Panc1 (cell line): ENCODE data around the gene LRP1B. TPM values are rescaled to one million over a fixed set of nuclear protein-coding genes. Genes with fewer than 3 reads are reported as not detected.

ENCODE experiments used
- ATAC-seq: fragments of 200-7000 bp; cut with Tn5 transposase; 2 replicates; pipeline ENCODE4 v1.9.1; 2020; ENCODE audit warnings: mild to moderate bottlenecking, moderate library complexity
- BruUV-seq: library from RNA; stranded (reverse); fragments of 400-500 nt; replicated peaks from 2 replicates; lab custom pipeline; 2021; lab: Mats Ljungman, UMichigan
- CTCF ChIA-PET: fragments of 300-600 bp; sonication (Branson Sonifier 250); formaldehyde crosslinking; loops from one replicate; lab custom pipeline; 2022; ENCODE audit warnings: antibody characterized with exemption; lab: Charles Lee
- POLR2A ChIA-PET: fragments of 300-600 bp; sonication (Branson Sonifier 250); formaldehyde crosslinking; loops from one replicate; lab custom pipeline; 2022; ENCODE audit warnings: antibody characterized with exemption; lab: Charles Lee
- DNase-seq: peaks from one replicate; pipeline ENCODE4 v3.0.0-alpha.2; 2010; ENCODE audit warnings: low read depth, low spot score
- H3K27ac ChIP-seq: 2 replicates; pipeline ENCODE4 v1.5.1; 2011; ENCODE audit warnings: mild to moderate bottlenecking, low read length, inconsistent platforms
- H3K27me3 ChIP-seq: fragments of 200-500 bp; sonication (Bioruptor generic); 2 replicates; pipeline ENCODE4 v1.6.0; 2014; ENCODE audit warnings: low read length, inconsistent platforms; ENCODE audit not compliant: control insufficient read depth, insufficient read depth
- H3K36me3 ChIP-seq: fragments of 200-500 bp; sonication (Bioruptor generic); 2 replicates; pipeline ENCODE4 v1.5.1; 2014; ENCODE audit warnings: inconsistent platforms, mild to moderate bottlenecking, low read length, moderate library complexity; ENCODE audit not compliant: control insufficient read depth, insufficient read depth
- H3K4me1 ChIP-seq: 2 replicates; pipeline ENCODE4 v1.5.1; 2011; ENCODE audit warnings: inconsistent platforms, mild to moderate bottlenecking, low read length, moderate library complexity; ENCODE audit not compliant: control insufficient read depth, insufficient read depth
- H3K4me3 ChIP-seq, 2 experiments: 2 replicates each; pipeline ENCODE4 v1.5.1; 2011 to 2012; ENCODE audit warnings: low read depth in 2 of 2, low read length in 2 of 2, mild to moderate bottlenecking in 2 of 2, inconsistent platforms in 1 of 2, moderate library complexity in 1 of 2
- H3K9me3 ChIP-seq: fragments of 200-500 bp; sonication (Bioruptor generic); 2 replicates; pipeline ENCODE4 v1.5.1; 2014; ENCODE audit warnings: low read depth, mild to moderate bottlenecking, inconsistent platforms, low read length, moderate library complexity; ENCODE audit not compliant: control insufficient read depth, insufficient read depth
- POLR2AphosphoS5 ChIP-seq: IDR thresholded peaks from 2 replicates; pipeline ENCODE4 v1.6.1; 2012; ENCODE audit warnings: mild to moderate bottlenecking, low read depth, low read length, moderate library complexity
- SIN3A ChIP-seq: IDR thresholded peaks from 2 replicates; pipeline ENCODE4 v1.6.1; 2012; ENCODE audit warnings: low read depth, mild to moderate bottlenecking, low read length, moderate library complexity, borderline replicate concordance; ENCODE audit not compliant: insufficient read depth
- TCF7L2 ChIP-seq: IDR thresholded peaks from 2 replicates; pipeline ENCODE4 v1.6.1; 2011; ENCODE audit warnings: mild to moderate bottlenecking, low read depth, low read length, inconsistent platforms
- in situ Hi-C: cut with HindIII; loops from 2 replicates; pipeline ENCODE4 v1.10.0; 2016; ENCODE audit warnings: low sequenced_read_pairs, low pct_unique_long_range_greater_than_20kb
- intact Hi-C: fragments of 100-400 bp; cut with micrococcal nuclease; formaldehyde crosslinking; loops from one replicate; pipeline ENCODE4 v1.10.0; 2022; ENCODE audit not compliant: unreplicated experiment
- total RNA-seq: library from RNA; stranded (reverse); gene quantifications from one replicate; pipeline ENCODE4 v1.2.1, GENCODE V29; 2021; ENCODE audit not compliant: unreplicated experiment
- TF ChIP-seq, protein P1 (sequence below), 2 experiments: IDR thresholded peaks; 2 replicates each; pipeline ENCODE4 v1.6.1; 2011 to 2012; ENCODE audit warnings: low read depth in 2 of 2, control low read depth in 1 of 2, low read length in 1 of 2, mild to moderate bottlenecking in 1 of 2, moderate library complexity in 1 of 2; ENCODE audit not compliant: insufficient read depth in 1 of 2
- TF ChIP-seq, protein P2 (sequence below): fragments of 450-650 bp; IDR thresholded peaks from 2 replicates; pipeline ENCODE4 v1.5.1; 2017; ENCODE audit warnings: mild to moderate bottlenecking

LRP1B gene
- total RNA-seq, 1 experiment from 2014 or later = 0.54 TPM

DNA sequence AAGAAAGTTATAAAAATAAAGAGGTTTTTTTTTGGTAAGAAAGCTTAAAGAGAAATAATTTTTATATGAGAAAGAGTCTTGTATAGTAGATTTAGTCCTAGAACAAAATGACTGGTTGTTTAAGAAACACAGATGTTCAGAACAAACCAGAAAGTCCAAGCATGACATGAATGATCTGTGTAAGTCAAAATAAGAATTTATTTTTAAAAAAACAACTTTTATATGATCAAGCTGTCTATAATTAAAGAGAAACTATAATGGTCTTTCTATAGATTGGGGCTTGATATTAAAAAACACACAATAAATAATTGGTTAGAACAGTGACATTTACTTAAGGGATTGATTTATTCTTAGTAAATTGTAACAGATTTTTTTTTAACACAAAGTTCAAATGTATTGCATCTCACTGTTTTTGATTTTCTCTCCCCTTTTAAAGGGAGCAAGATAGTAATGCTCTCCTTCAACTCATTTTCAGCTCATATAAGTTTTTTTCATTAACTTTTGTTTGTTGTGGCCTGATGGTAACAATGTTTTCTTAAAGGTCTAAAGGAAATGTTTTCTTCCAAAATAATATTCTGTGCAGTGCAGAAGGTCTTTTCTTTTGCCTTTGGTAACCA is 1256.8 kb downstream of the LRP1B start:
- Histone ChIP-seq H3K4me3 (no peak overlapping the region), H3K36me3 (no peaks in the 10 kb centered on the region), H3K4me1 (no peaks in the 10 kb centered on the region), H3K9me3 (peaks cover 14% of the 10 kb centered on the region; the same call in 1 of the 2 replicates), H3K27ac (no peak overlapping the region), H3K27me3 (no peaks in the 10 kb centered on the region)
- in situ Hi-C loops = no loop called here
- DNase-seq = no peak
- CTCF ChIA-PET = no interaction called here
- no TSS peak for BruUV-seq
- no peak for ATAC-seq
- no peak for TF ChIP-seq POLR2AphosphoS5
- TF ChIP-seq TCF7L2 = no peak
- TF ChIP-seq, protein P1, sequence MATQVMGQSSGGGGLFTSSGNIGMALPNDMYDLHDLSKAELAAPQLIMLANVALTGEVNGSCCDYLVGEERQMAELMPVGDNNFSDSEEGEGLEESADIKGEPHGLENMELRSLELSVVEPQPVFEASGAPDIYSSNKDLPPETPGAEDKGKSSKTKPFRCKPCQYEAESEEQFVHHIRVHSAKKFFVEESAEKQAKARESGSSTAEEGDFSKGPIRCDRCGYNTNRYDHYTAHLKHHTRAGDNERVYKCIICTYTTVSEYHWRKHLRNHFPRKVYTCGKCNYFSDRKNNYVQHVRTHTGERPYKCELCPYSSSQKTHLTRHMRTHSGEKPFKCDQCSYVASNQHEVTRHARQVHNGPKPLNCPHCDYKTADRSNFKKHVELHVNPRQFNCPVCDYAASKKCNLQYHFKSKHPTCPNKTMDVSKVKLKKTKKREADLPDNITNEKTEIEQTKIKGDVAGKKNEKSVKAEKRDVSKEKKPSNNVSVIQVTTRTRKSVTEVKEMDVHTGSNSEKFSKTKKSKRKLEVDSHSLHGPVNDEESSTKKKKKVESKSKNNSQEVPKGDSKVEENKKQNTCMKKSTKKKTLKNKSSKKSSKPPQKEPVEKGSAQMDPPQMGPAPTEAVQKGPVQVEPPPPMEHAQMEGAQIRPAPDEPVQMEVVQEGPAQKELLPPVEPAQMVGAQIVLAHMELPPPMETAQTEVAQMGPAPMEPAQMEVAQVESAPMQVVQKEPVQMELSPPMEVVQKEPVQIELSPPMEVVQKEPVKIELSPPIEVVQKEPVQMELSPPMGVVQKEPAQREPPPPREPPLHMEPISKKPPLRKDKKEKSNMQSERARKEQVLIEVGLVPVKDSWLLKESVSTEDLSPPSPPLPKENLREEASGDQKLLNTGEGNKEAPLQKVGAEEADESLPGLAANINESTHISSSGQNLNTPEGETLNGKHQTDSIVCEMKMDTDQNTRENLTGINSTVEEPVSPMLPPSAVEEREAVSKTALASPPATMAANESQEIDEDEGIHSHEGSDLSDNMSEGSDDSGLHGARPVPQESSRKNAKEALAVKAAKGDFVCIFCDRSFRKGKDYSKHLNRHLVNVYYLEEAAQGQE (IDR thresholded peaks at IDR 0.05; ENCODE audit: insufficient read depth in 1 of 2, low read depth in 2 of 2, low read length in 1 of 2) = no peak
- no peak for TF ChIP-seq SIN3A
- TF ChIP-seq, protein P2, sequence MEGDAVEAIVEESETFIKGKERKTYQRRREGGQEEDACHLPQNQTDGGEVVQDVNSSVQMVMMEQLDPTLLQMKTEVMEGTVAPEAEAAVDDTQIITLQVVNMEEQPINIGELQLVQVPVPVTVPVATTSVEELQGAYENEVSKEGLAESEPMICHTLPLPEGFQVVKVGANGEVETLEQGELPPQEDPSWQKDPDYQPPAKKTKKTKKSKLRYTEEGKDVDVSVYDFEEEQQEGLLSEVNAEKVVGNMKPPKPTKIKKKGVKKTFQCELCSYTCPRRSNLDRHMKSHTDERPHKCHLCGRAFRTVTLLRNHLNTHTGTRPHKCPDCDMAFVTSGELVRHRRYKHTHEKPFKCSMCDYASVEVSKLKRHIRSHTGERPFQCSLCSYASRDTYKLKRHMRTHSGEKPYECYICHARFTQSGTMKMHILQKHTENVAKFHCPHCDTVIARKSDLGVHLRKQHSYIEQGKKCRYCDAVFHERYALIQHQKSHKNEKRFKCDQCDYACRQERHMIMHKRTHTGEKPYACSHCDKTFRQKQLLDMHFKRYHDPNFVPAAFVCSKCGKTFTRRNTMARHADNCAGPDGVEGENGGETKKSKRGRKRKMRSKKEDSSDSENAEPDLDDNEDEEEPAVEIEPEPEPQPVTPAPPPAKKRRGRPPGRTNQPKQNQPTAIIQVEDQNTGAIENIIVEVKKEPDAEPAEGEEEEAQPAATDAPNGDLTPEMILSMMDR = no peak
- intact Hi-C loops = no loop called here
- POLR2A ChIA-PET = no interaction called here

DNA sequence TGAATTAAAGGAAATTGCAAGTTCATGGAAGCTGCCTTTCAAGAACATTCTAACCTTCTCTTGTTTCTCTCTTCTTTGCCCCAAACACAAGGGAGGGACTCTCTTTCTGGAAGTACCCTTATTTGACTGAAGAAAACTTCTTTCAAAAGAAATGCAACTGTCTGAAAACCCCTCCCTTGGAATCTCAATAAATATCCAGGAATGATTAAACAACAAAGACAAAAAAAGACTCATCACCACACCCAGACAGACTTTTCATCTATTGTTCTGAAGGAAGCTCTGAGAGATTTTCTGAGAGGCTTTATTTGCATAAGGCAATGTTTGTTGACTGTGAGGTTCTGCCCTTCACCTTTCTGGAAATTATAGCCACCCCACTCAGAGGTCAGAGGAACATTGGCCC is 1260.9 kb downstream of the LRP1B start:
- Histone ChIP-seq H3K27me3 (no peaks in the 10 kb centered on the region), H3K4me1 (no peaks in the 10 kb centered on the region), H3K9me3 (peaks cover 17% of the 10 kb centered on the region; the same call in 1 of the 2 replicates), H3K4me3 (no peak overlapping the region), H3K27ac (no peak overlapping the region), H3K36me3 (no peaks in the 10 kb centered on the region)
- no TSS peak for BruUV-seq
- intact Hi-C loops (loop anchor here (10.0 kb wide), 1 partner anchor 1075 kb away; no protein-coding TSS in a partner anchor), in situ Hi-C loops (no loop called here)
- DNase-seq (no peak), ATAC-seq (no peak)
- CTCF ChIA-PET = no interaction called here
- TF ChIP-seq, protein P1 (IDR thresholded peaks at IDR 0.05; ENCODE audit: insufficient read depth in 1 of 2, low read depth in 2 of 2, low read length in 1 of 2) = no peak
- TF ChIP-seq TCF7L2 = no peak
- no peak for TF ChIP-seq POLR2AphosphoS5
- TF ChIP-seq, protein P2 = no peak
- TF ChIP-seq SIN3A = no peak
- POLR2A ChIA-PET = no interaction called here
